GM10847 (cell line): Measurements from ENCODE around the gene TBC1D4.

Experiments used
- POLR2A ChIP-seq: IDR thresholded peaks from 2 replicates; pipeline ENCODE4 v1.6.1; 2011; ENCODE audit not compliant: insufficient read length; ENCODE audit errors: extremely low read depth

The TBC1D4 gene

DNA sequence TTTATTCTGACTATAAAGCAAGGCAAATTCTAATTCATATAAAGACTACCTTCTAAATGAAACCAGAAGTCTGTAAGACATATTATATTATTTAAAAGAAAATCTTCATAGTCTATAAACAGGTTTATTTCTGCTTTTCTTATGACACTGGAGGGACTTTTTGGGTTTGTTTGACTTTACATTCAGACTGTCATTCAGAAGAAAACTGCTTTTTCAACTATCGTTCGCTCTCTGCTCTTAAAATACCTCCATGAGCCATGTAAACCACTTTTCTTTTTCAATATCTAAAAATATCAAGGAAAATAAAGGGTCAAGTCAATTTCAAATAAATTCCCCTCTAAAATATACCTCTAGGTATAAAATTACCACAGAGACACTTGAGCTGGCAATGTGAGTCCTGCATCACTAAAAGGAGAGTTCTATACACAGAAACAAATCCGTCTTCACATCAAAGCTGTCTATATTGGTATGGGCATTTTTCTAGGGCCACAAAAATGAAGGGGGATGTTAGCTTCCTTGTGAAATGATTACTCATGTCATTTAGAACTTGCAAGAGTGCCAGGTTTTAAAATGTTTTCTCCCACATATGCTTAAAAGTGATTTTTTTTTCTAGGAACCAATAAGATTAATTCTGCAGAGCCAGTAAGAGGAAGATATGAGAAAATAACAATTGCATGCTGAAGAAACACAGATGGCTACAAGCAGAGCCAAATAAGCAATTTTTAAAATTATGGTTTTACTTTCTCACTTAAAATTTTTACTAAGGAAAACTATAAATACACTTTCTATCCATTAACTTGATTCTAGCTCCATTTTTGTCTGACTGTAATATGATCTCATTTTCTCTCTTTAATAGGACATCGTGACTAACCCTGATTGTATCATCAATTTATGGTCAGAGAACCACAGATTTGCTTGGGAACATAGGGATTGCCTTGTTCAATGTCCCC is 181.8 kb downstream of the TBC1D4 start:
- TF ChIP-seq POLR2A: no peak

- no peak for TF ChIP-seq POLR2A
Measured at GRCh38 chr13:75299246-75299645, 182.7 kb downstream of the TBC1D4 start.

GRCh38 chr13:75296641-75297040 is 185.3 kb downstream of the TBC1D4 start:
- no peak for TF ChIP-seq POLR2A

GRCh38 chr13:75295201-75295600 is 186.8 kb downstream of the TBC1D4 start:
- no peak for TF ChIP-seq POLR2A

- TF ChIP-seq POLR2A: no peak
Measured at GRCh38 chr13:75294110-75294509, 187.9 kb downstream of the TBC1D4 start.

GRCh38 chr13:75285310-75285709 is 196.7 kb downstream of the TBC1D4 start:
- TF ChIP-seq POLR2A: no peak

- no peak for TF ChIP-seq POLR2A
Measured at GRCh38 chr13:75279834-75280369, 202.1 kb downstream of the TBC1D4 start.

DNA sequence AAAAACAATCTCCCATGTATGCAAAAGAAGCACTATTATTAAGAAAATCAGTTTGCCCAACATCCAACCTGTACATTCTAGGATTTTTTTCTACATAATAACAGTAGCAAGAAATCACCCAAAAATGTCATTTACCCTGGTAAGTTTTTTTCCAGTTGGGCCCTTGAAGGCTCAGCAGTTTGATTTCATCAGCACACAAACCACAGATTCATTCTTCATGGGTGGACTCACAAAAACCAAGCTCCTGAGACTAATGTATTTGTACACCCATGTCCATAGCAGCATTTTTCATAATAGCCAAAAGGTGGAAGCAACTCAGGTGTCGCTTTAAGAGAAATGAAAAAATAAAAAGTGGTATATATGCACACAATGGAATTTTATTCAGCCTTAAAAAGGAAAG is 210.1 kb downstream of the TBC1D4 start:
- TF ChIP-seq POLR2A: no peak

DNA sequence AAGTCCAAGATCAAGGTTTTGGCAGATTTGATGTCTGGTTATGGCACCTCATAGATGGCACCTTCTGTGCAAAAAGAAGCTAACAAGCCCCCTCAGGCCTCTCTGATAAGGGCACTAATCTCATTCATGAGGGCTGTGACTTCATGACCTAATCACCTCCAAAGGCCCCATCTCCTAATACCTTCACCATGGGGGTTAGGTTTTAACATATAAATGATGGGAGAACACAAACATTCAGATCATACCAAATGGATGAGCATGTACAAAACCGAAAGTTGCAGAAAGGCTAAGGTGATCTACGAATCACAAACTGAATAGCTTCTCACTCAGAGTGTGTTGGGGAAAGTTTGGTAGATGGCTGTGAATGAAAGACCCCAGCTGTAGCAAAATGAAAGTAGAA is 217.4 kb downstream of the TBC1D4 start:
- no peak for TF ChIP-seq POLR2A

- TF ChIP-seq POLR2A: no peak
Measured at GRCh38 chr13:75263741-75264407, 218.1 kb downstream of the TBC1D4 start.

- no peak for TF ChIP-seq POLR2A
Measured at GRCh38 chr13:75258159-75258782, 223.7 kb downstream of the TBC1D4 start.

- TF ChIP-seq POLR2A: no peak
Measured at GRCh38 chr13:75256922-75257321, 225.0 kb downstream of the TBC1D4 start.

GRCh38 chr13:75255653-75256052 is 226.3 kb downstream of the TBC1D4 start:
- no peak for TF ChIP-seq POLR2A

DNA sequence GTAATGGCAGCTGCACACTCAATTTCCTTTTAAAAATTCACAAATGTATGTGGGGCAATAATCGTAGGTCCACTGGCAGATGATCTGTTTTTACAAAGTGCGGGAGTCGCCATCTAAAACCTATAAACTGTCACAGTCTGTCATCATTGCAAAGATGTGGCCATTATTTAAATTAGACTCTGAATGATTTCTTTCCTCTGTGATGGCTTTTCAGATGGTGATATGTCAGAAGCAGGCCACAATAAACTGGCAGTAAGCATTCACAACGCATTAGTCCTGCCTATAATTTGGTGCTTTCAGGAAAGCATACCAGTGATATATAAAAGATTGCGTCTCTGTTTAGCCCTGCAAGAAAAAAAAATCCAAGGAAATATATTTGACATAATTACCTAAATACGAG is 226.8 kb downstream of the TBC1D4 start:
- TF ChIP-seq POLR2A: no peak

DNA sequence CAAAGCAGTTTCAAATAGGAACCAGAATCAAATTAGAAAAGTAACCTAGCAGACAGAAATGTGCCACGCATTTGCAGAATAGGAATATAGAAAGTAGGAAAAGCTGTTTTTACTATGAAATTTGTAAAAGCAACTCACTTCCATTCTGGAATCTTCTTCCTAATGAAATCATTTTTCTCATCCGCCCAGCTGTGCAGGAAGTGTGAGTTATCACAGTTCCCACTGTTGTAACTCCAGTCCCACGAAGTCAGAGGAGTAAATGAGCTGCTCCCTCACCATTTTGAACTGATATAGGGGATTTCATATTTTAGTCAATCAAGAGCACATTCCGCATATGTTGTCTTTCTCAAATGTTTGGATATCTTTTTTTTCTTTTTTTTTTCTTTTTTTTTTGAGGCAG is 230.8 kb downstream of the TBC1D4 start:
- no peak for TF ChIP-seq POLR2A
